ENCODE data around the gene TSPAN18. TPM values are rescaled to one million over a fixed set of nuclear protein-coding genes. Genes with fewer than 3 reads are reported as not detected.

TSPAN18 gene
- polyA plus RNA-seq, 1 of the 3 experiments (the other 2 are of a cell fraction) = 0.72 TPM

DNA sequence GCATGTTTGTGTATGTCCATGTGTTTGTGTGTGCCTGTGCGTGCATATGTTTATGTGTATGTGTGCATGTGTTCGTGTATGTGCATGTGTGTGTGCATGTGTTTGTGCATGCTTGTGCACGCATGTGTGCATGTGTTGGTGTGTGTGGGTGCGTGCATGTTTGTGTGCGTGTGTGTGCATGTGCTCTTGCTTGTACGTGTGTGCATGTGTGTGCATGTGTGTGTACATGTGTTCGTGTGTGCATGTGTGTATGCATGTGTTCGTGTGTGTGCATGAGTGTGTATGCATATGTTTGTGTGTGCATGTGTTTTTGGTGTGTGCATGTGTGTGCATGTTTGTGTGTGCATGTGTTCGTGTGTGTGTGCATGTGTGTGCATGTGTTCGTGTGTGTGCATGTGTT is 63.4 kb downstream of the TSPAN18 start:
- CTCF ChIA-PET = interaction anchor here (0.9 to 1.7 kb wide), 3 partner anchors 15 to 173 kb away, joined by 3 to 4 read pairs (median 3); no protein-coding TSS in a partner anchor
- peaks cover 4% of the 10 kb centered on the region for H3F3A ChIP-seq (replicated peaks; ENCODE audit: insufficient read depth)
- no peaks in the 10 kb centered on the region for H3K79me2 ChIP-seq (ENCODE audit: insufficient read depth)
- H3K9me3 ChIP-seq = no peaks in the 10 kb centered on the region
- no peaks in the 10 kb centered on the region for H3K9me2 ChIP-seq
- H4K20me1 ChIP-seq (ENCODE audit: insufficient read depth) = no peaks in the 10 kb centered on the region
- H3K4me3 ChIP-seq (ENCODE audit: low read depth in 2 of 2, low read length in 1 of 2) = no peak overlapping the region
- no peak overlapping the region for H3K27ac ChIP-seq (ENCODE audit: low read depth in 2 of 2, low read length in 1 of 2)
- POLR2A ChIA-PET = no interaction called here
- H2AFZ ChIP-seq (ENCODE audit: low read depth) = no peak overlapping the region
- H3K36me3 ChIP-seq (replicated peaks in 1 of 2; ENCODE audit: control insufficient read depth in 1 of 2, insufficient read depth in 2 of 2, low read length in 1 of 2) = no peaks in the 10 kb centered on the region
- 71% methylated on average over 10 of the region's 10 CpGs for WGBS (ENCODE audit: low lambda C conversion rate)
- DNase-seq = no peak
- H3K4me1 ChIP-seq (ENCODE audit: control insufficient read depth in 1 of 2, insufficient read depth in 2 of 2, low read depth in 1 of 2, low read length in 1 of 2) = peaks cover 12 to 47% of the 10 kb centered on the region in 2 experiments; a peak in 3 of 4 replicates
- no peak overlapping the region for H3K9ac ChIP-seq
- H3K27me3 ChIP-seq (ENCODE audit: insufficient read depth) = 0 out of 2 replicates have a peak, but pooled peaks cover 4% of the 10 kb centered on the region
- TF ChIP-seq TAF1 (IDR thresholded peaks at IDR 0.05; ENCODE audit: borderline replicate concordance, low read depth, low read length) (no peak), EP300 (IDR thresholded peaks at IDR 0.05; ENCODE audit: borderline replicate concordance in 1 of 2, low read depth in 1 of 2, low read length in 1 of 2) (no peak)
- TF ChIP-seq, protein P1, sequence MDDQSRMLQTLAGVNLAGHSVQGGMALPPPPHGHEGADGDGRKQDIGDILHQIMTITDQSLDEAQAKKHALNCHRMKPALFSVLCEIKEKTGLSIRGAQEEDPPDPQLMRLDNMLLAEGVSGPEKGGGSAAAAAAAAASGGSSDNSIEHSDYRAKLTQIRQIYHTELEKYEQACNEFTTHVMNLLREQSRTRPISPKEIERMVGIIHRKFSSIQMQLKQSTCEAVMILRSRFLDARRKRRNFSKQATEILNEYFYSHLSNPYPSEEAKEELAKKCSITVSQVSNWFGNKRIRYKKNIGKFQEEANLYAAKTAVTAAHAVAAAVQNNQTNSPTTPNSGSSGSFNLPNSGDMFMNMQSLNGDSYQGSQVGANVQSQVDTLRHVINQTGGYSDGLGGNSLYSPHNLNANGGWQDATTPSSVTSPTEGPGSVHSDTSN (IDR thresholded peaks at IDR 0.05) = no peak
- no peak overlapping the region for H3K4me2 ChIP-seq

DNA sequence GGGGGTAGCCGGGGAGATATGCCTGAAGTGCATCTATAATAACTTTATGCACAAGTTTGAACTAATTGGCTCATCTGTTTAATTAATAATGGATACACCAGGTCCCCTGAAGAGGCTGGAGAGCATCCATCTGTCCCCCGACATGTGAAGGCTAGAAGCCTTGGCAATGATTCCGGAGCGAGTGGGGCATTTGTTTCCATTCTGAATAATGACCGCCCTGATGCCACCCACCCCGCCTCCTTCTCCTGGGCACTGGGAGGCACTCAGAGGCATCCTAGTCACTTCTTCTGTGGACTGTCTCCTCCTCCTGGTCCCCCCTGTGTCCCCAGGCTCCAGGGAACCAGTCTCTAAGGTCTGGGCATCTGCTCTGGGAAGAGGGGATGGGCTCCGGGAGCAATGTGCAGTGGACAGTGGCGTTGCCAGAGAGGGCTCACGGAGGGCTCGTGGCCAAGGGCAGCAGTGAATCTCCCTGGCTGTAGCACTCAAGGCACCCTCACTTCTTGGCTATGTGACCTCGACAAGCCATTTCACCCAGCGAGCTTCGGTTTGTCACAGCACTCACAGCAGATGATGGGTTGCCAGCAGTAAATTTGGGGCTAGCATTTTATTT is 64.7 kb downstream of the TSPAN18 start:
- no peaks in the 10 kb centered on the region for H3K36me3 ChIP-seq (replicated peaks in 1 of 2; ENCODE audit: control insufficient read depth in 1 of 2, insufficient read depth in 2 of 2, low read length in 1 of 2)
- peaks cover 12 to 42% of the 10 kb centered on the region in 2 experiments; a peak in 2 of 4 replicates for H3K4me1 ChIP-seq (ENCODE audit: control insufficient read depth in 1 of 2, insufficient read depth in 2 of 2, low read depth in 1 of 2, low read length in 1 of 2)
- no peak overlapping the region for H2AFZ ChIP-seq (ENCODE audit: low read depth)
- H3K4me2 ChIP-seq = no peak overlapping the region
- H3K9me2 ChIP-seq = no peaks in the 10 kb centered on the region
- H3K79me2 ChIP-seq (ENCODE audit: insufficient read depth) = no peaks in the 10 kb centered on the region
- 82% methylated on average over 11 of the region's 13 CpGs for WGBS (ENCODE audit: low lambda C conversion rate)
- H3K4me3 ChIP-seq (ENCODE audit: low read depth in 2 of 2, low read length in 1 of 2) = no peak overlapping the region
- no peak overlapping the region for H3K9ac ChIP-seq
- DNase-seq = no peak
- ChIA-PET POLR2A (no interaction called here), CTCF (interaction anchor here (1.1 to 4.0 kb wide), 2 partner anchors 14 to 170 kb away, joined by 3 to 18 read pairs; no protein-coding TSS in a partner anchor)
- H4K20me1 ChIP-seq (ENCODE audit: insufficient read depth) = no peaks in the 10 kb centered on the region
- H3K9me3 ChIP-seq = no peaks in the 10 kb centered on the region
- TF ChIP-seq, protein P2, sequence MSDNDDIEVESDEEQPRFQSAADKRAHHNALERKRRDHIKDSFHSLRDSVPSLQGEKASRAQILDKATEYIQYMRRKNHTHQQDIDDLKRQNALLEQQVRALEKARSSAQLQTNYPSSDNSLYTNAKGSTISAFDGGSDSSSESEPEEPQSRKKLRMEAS (IDR thresholded peaks at IDR 0.05; ENCODE audit: low read depth) = no peak
- no peak for TF ChIP-seq EP300 (IDR thresholded peaks at IDR 0.05; ENCODE audit: borderline replicate concordance in 1 of 2, low read depth in 1 of 2, low read length in 1 of 2)
- no peak for TF ChIP-seq RCOR1 (IDR thresholded peaks at IDR 0.05; ENCODE audit: low read length)
- TF ChIP-seq RFX5 (IDR thresholded peaks at IDR 0.05; ENCODE audit: low read length) = no peak
- TF ChIP-seq, protein P3, sequence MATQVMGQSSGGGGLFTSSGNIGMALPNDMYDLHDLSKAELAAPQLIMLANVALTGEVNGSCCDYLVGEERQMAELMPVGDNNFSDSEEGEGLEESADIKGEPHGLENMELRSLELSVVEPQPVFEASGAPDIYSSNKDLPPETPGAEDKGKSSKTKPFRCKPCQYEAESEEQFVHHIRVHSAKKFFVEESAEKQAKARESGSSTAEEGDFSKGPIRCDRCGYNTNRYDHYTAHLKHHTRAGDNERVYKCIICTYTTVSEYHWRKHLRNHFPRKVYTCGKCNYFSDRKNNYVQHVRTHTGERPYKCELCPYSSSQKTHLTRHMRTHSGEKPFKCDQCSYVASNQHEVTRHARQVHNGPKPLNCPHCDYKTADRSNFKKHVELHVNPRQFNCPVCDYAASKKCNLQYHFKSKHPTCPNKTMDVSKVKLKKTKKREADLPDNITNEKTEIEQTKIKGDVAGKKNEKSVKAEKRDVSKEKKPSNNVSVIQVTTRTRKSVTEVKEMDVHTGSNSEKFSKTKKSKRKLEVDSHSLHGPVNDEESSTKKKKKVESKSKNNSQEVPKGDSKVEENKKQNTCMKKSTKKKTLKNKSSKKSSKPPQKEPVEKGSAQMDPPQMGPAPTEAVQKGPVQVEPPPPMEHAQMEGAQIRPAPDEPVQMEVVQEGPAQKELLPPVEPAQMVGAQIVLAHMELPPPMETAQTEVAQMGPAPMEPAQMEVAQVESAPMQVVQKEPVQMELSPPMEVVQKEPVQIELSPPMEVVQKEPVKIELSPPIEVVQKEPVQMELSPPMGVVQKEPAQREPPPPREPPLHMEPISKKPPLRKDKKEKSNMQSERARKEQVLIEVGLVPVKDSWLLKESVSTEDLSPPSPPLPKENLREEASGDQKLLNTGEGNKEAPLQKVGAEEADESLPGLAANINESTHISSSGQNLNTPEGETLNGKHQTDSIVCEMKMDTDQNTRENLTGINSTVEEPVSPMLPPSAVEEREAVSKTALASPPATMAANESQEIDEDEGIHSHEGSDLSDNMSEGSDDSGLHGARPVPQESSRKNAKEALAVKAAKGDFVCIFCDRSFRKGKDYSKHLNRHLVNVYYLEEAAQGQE (IDR thresholded peaks at IDR 0.05; ENCODE audit: low read depth, low read length) = no peak
- no peak for TF ChIP-seq FOXJ3 (CRISPR knock-in tag; IDR thresholded peaks at IDR 0.05)
- no peak for TF ChIP-seq TAF1 (IDR thresholded peaks at IDR 0.05; ENCODE audit: borderline replicate concordance, low read depth, low read length)
- no peak for TF ChIP-seq SIN3A (IDR thresholded peaks at IDR 0.05; ENCODE audit: borderline replicate concordance, low read depth, low read length)
- TF ChIP-seq TCF12 (IDR thresholded peaks at IDR 0.05) = no peak
- no peak for TF ChIP-seq NRF1 (IDR thresholded peaks at IDR 0.05; ENCODE audit: low read depth, low read length)
- TF ChIP-seq, protein P4, sequence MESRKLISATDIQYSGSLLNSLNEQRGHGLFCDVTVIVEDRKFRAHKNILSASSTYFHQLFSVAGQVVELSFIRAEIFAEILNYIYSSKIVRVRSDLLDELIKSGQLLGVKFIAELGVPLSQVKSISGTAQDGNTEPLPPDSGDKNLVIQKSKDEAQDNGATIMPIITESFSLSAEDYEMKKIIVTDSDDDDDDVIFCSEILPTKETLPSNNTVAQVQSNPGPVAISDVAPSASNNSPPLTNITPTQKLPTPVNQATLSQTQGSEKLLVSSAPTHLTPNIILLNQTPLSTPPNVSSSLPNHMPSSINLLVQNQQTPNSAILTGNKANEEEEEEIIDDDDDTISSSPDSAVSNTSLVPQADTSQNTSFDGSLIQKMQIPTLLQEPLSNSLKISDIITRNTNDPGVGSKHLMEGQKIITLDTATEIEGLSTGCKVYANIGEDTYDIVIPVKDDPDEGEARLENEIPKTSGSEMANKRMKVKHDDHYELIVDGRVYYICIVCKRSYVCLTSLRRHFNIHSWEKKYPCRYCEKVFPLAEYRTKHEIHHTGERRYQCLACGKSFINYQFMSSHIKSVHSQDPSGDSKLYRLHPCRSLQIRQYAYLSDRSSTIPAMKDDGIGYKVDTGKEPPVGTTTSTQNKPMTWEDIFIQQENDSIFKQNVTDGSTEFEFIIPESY (IDR thresholded peaks at IDR 0.05; ENCODE audit: borderline replicate concordance, low read depth) = no peak
- TF ChIP-seq MEF2A (IDR thresholded peaks at IDR 0.05; ENCODE audit: borderline replicate concordance, low read depth) = no peak
- no peak for TF ChIP-seq YY1 (IDR thresholded peaks at IDR 0.05; ENCODE audit: low read depth)
- TF ChIP-seq, protein P5, sequence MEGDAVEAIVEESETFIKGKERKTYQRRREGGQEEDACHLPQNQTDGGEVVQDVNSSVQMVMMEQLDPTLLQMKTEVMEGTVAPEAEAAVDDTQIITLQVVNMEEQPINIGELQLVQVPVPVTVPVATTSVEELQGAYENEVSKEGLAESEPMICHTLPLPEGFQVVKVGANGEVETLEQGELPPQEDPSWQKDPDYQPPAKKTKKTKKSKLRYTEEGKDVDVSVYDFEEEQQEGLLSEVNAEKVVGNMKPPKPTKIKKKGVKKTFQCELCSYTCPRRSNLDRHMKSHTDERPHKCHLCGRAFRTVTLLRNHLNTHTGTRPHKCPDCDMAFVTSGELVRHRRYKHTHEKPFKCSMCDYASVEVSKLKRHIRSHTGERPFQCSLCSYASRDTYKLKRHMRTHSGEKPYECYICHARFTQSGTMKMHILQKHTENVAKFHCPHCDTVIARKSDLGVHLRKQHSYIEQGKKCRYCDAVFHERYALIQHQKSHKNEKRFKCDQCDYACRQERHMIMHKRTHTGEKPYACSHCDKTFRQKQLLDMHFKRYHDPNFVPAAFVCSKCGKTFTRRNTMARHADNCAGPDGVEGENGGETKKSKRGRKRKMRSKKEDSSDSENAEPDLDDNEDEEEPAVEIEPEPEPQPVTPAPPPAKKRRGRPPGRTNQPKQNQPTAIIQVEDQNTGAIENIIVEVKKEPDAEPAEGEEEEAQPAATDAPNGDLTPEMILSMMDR (IDR thresholded peaks at IDR 0.05) = no peak
- no peak overlapping the region; a peak in 1 of 4 replicates for H3K27ac ChIP-seq (ENCODE audit: low read depth in 2 of 2, low read length in 1 of 2)
- H3F3A ChIP-seq (replicated peaks; ENCODE audit: insufficient read depth) = peaks cover 4% of the 10 kb centered on the region
- 0 out of 2 replicates have a peak, but pooled peaks cover 4% of the 10 kb centered on the region for H3K27me3 ChIP-seq (ENCODE audit: insufficient read depth)
